ENCODE measurements around the gene GNG12.

Gene GNG12

DNA sequence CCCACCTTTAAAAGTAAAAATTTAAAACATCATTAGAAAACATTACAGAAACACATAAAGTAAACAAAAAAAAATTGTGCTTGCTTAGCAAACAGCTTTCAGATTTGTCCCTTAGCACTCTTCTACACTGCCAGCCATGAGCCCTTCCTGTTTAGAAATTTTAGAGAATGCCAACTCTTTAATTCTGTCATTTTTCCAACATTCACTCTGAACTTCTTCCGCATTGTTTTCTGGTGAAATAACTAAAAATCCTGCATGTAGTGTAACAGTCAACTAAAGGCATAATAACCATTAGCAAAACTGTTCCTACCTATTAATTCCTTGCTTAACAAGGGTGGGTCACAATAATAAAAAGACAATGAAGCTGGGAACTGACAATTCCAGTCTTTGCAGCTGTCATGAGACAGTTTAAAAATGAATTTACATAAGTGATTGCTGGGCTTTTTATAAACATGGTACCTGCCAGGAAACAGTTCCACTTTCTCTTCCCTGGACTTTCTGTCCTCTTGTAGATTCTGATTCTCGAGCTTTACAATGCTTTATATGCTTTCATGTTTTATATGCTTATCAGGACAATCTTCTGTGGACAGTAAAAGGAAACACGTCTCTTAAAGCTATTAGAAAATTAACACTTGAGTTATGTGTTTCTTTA is 19.0 kb downstream of the GNG12 start:
- peak; percentile 35 for DNase-seq (ENCODE audit: low read depth)
- H3K27me3 ChIP-seq (replicated peaks; ENCODE audit: control insufficient read depth, insufficient read depth, low read length) = no peaks in the 10 kb centered on the region
- peak overlapping the region; percentile 23 for H3K9ac ChIP-seq (ENCODE audit: low read length)
- H3K4me3 ChIP-seq (ENCODE audit: low read length) = peak overlapping the region; percentile 64
- no peaks in the 10 kb centered on the region for H3K9me3 ChIP-seq (ENCODE audit: control insufficient read depth, low read length)
- H3K4me1 ChIP-seq (ENCODE audit: control insufficient read depth, insufficient read depth, low read length) = peaks cover 70% of the 10 kb centered on the region
- peaks cover 7% of the 10 kb centered on the region for H3K36me3 ChIP-seq (ENCODE audit: control insufficient read depth, insufficient read depth, low read length, severe bottlenecking)

DNA sequence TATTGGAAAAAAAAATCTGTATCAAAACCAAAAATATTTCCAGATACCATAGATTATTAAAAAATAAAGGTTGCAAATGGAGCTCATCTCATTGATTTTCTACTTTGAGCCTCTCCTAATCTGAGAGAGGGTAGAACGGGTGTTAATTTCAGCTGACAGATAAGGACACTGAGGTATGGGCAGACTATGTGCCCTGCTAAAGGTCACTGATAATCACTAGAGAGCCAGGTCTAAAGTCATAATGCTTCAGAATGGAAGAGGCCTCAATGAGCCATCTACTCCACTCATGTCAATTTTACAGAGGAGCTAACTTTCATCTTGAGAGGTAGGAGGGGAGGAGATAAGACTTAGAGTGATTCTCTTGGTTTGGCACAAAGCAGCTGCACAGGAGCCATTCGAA is 21.0 kb downstream of the GNG12 start:
- H3K9me3 ChIP-seq (ENCODE audit: control insufficient read depth, low read length) = no peaks in the 10 kb centered on the region
- no peak for DNase-seq (ENCODE audit: low read depth)
- peaks cover 7% of the 10 kb centered on the region for H3K36me3 ChIP-seq (ENCODE audit: control insufficient read depth, insufficient read depth, low read length, severe bottlenecking)
- H3K4me3 ChIP-seq (ENCODE audit: low read length) = no peak overlapping the region
- H3K4me1 ChIP-seq (ENCODE audit: control insufficient read depth, insufficient read depth, low read length) = peaks cover 49% of the 10 kb centered on the region
- H3K27me3 ChIP-seq (replicated peaks; ENCODE audit: control insufficient read depth, insufficient read depth, low read length) = no peaks in the 10 kb centered on the region
- no peak overlapping the region for H3K9ac ChIP-seq (ENCODE audit: low read length)

DNA sequence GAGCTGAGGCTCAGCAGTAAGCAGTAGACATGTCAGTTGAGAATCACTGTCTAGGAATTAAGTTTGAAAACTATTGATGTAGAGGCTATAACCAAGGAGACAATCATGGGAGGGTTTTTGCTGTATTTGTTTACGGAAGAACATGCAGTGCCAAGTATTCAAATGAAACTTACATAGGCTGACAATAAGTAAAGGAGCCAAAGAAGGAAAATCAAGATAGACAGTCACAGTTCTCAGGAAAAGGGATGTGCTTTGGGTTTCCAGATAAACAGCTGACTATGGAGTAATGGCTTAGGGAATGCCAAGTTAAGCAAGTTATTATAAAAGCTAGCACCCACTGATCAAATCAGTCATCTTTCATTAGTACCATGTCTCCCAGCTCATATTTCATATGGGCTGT is 21.5 kb downstream of the GNG12 start:
- H3K4me1 ChIP-seq (ENCODE audit: control insufficient read depth, insufficient read depth, low read length) = peaks cover 46% of the 10 kb centered on the region
- no peaks in the 10 kb centered on the region for H3K9me3 ChIP-seq (ENCODE audit: control insufficient read depth, low read length)
- H3K4me3 ChIP-seq (ENCODE audit: low read length) = no peak overlapping the region
- H3K27me3 ChIP-seq (replicated peaks; ENCODE audit: control insufficient read depth, insufficient read depth, low read length) = no peaks in the 10 kb centered on the region
- DNase-seq (ENCODE audit: low read depth) = no peak
- peaks cover 7% of the 10 kb centered on the region for H3K36me3 ChIP-seq (ENCODE audit: control insufficient read depth, insufficient read depth, low read length, severe bottlenecking)
- H3K9ac ChIP-seq (ENCODE audit: low read length) = no peak overlapping the region

DNA sequence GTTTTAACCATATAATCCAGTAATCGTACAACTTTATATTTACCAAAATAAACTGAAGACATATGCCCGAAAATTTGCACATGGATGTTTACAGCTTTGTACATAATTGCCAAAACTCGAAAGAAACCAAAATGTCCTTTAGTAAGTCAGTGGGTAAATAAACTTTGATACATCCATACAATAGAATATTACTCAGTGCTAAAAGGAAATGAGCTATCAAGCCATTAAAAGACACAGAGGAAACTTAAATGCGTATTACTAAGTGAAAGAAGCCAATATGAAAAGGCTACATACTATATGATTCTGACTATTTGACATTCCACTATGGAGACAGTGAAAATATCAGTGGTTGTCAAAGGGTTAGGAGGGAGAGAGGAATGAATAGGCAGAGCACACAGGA is 23.4 kb downstream of the GNG12 start:
- Histone ChIP-seq H3K36me3 (ENCODE audit: control insufficient read depth, insufficient read depth, low read length, severe bottlenecking) (no peaks in the 10 kb centered on the region), H3K9ac (ENCODE audit: low read length) (no peak overlapping the region), H3K9me3 (ENCODE audit: control insufficient read depth, low read length) (no peaks in the 10 kb centered on the region), H3K4me3 (ENCODE audit: low read length) (no peak overlapping the region), H3K4me1 (ENCODE audit: control insufficient read depth, insufficient read depth, low read length) (peaks cover 45% of the 10 kb centered on the region), H3K27me3 (replicated peaks; ENCODE audit: control insufficient read depth, insufficient read depth, low read length) (no peaks in the 10 kb centered on the region)
- no peak for DNase-seq (ENCODE audit: low read depth)

DNA sequence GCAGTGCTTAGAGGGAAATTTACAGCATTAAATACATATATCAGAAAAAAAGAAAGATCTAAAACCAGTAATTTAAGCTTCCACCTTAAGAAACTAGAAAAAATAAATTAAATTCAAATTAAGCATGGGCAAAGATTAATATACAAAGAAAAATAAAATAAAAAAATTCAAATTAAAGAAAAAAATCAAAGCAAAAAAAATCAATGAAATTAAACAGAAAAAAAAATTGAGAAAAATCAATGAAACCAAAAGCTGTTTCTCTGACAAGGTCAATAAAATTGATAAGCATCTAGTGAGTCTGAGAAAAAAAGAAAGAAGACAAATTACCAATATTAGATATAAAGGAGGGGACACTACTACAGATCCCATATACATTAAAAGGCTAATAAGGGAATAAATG is 26.0 kb downstream of the GNG12 start:
- Histone ChIP-seq H3K27me3 (replicated peaks; ENCODE audit: control insufficient read depth, insufficient read depth, low read length) (no peaks in the 10 kb centered on the region), H3K4me3 (ENCODE audit: low read length) (no peak overlapping the region), H3K9me3 (ENCODE audit: control insufficient read depth, low read length) (no peaks in the 10 kb centered on the region), H3K4me1 (ENCODE audit: control insufficient read depth, insufficient read depth, low read length) (peaks cover 45% of the 10 kb centered on the region), H3K9ac (ENCODE audit: low read length) (no peak overlapping the region), H3K36me3 (ENCODE audit: control insufficient read depth, insufficient read depth, low read length, severe bottlenecking) (no peaks in the 10 kb centered on the region)
- no peak for DNase-seq (ENCODE audit: low read depth)

DNA sequence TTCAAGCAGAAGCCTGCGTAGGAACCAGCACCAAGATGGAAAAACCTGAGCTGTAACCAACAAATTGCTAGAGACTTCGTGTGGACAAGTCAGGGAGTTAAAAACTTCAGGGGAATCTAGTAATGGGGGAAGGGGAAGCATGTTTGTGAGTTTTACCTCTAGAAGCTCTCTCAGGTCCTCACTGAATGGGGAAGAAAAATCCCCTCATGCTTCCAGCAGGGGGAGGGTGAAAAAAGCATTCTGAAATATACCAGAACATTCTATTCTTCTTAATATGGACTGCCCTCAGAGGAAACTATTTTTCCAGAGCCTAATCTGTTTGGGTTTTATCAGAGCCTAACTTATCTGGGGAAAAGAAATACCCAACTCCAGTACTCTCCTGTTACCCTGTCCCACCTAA is 28.6 kb downstream of the GNG12 start:
- Histone ChIP-seq H3K4me1 (ENCODE audit: control insufficient read depth, insufficient read depth, low read length) (peaks cover 45% of the 10 kb centered on the region), H3K9me3 (ENCODE audit: control insufficient read depth, low read length) (no peaks in the 10 kb centered on the region), H3K4me3 (ENCODE audit: low read length) (peak overlapping the region; percentile 48), H3K9ac (ENCODE audit: low read length) (no peak overlapping the region), H3K36me3 (ENCODE audit: control insufficient read depth, insufficient read depth, low read length, severe bottlenecking) (peaks cover 6% of the 10 kb centered on the region), H3K27me3 (replicated peaks; ENCODE audit: control insufficient read depth, insufficient read depth, low read length) (no peaks in the 10 kb centered on the region)
- DNase-seq (ENCODE audit: low read depth) = no peak

DNA sequence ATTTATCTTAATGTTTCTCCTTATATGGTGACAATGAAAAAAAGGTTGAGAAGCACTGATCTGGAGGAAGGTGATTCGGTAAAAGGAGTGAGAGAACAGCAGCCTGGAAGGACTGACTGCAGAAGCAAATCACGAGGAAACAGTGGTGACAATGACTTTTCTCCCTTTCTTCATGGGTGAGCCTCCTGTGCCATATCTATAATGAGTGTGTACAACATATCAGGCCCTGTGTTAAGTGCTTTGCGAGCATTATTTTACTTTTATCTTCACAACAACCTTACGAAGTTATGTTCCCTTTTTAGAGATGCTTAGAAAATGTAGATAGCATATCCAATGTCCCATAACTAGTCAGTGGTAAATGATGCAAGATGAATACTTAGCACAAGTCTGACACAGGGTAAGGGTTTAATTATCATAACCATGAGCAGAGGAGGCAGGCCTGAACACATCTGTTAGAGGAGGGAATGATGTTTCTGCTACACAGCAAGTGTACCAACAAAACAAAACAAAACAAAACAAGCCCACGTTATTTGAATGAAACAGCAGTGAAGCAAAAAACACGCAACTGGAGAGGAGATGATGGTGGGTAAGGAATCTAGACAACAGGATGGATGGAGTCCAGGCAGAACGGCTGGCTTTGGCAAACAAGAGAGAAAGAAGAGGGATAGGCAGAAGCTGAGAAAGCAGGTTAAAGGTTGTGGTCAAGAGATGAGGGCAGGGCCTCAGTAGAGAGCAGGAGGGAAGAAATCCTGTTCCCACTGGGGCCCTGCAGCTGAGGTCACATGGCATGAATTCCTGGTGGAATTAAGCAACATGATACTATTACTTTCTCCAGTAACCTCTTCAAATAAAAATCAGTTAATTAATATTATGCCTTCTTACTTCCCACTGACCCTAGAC is 29.6 kb downstream of the GNG12 start:
- Histone ChIP-seq H3K27me3 (replicated peaks; ENCODE audit: control insufficient read depth, insufficient read depth, low read length) (no peaks in the 10 kb centered on the region), H3K4me3 (ENCODE audit: low read length) (peak overlapping the region; percentile 48), H3K9me3 (ENCODE audit: control insufficient read depth, low read length) (no peaks in the 10 kb centered on the region), H3K9ac (ENCODE audit: low read length) (peak overlapping the region; percentile 24), H3K4me1 (ENCODE audit: control insufficient read depth, insufficient read depth, low read length) (peaks cover 45% of the 10 kb centered on the region), H3K36me3 (ENCODE audit: control insufficient read depth, insufficient read depth, low read length, severe bottlenecking) (peaks cover 6% of the 10 kb centered on the region)
- DNase-seq (ENCODE audit: low read depth) = peak; percentile 58

DNA sequence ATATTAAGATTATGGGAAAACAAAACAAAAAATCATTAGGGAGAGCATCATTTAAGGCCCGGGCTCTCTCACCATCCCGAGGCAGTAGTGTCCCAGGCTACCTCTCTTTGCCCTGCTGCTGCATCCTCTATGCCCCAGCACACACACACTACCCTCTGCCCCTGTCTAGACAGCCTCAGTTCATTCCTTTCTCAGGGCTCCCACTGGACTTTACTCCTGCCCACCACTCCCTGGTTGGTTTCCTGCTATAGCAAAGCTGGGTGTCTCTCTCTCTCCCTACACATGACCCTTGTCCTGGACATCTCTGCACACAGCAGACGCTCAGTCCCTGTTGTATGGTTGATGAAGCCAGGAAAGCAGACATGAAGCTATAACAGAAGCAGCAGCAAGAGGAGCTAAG is 30.7 kb downstream of the GNG12 start:
- Histone ChIP-seq H3K9ac (ENCODE audit: low read length) (peak overlapping the region; percentile 29), H3K4me1 (ENCODE audit: control insufficient read depth, insufficient read depth, low read length) (peaks cover 45% of the 10 kb centered on the region), H3K36me3 (ENCODE audit: control insufficient read depth, insufficient read depth, low read length, severe bottlenecking) (peaks cover 9% of the 10 kb centered on the region), H3K4me3 (ENCODE audit: low read length) (no peak overlapping the region), H3K9me3 (ENCODE audit: control insufficient read depth, low read length) (no peaks in the 10 kb centered on the region), H3K27me3 (replicated peaks; ENCODE audit: control insufficient read depth, insufficient read depth, low read length) (no peaks in the 10 kb centered on the region)
- DNase-seq (ENCODE audit: low read depth) = no peak

DNA sequence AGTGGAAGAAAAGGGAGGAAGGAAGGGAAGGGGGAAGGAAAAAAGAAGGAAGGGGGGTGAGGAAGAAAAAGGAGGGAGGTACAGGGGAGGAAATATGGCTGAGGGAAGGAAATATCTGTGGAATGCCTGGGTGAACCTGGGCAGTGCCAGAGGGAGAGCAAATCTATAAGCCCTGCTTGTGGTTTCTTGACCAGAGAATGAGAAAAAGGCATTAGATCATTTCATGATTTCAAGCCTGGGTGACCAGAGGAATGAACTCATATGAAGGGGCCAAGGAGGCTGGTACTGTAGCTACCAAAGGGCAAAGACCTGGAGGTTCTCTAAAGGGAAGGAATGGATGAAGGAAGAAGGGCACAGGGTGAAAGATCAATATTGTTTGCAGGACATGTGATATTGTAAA is 31.4 kb downstream of the GNG12 start:
- Histone ChIP-seq H3K4me3 (ENCODE audit: low read length) (no peak overlapping the region), H3K36me3 (ENCODE audit: control insufficient read depth, insufficient read depth, low read length, severe bottlenecking) (peaks cover 9% of the 10 kb centered on the region), H3K9ac (ENCODE audit: low read length) (no peak overlapping the region), H3K27me3 (replicated peaks; ENCODE audit: control insufficient read depth, insufficient read depth, low read length) (no peaks in the 10 kb centered on the region), H3K4me1 (ENCODE audit: control insufficient read depth, insufficient read depth, low read length) (peaks cover 45% of the 10 kb centered on the region), H3K9me3 (ENCODE audit: control insufficient read depth, low read length) (no peaks in the 10 kb centered on the region)
- DNase-seq (ENCODE audit: low read depth) = peak; percentile 50

DNA sequence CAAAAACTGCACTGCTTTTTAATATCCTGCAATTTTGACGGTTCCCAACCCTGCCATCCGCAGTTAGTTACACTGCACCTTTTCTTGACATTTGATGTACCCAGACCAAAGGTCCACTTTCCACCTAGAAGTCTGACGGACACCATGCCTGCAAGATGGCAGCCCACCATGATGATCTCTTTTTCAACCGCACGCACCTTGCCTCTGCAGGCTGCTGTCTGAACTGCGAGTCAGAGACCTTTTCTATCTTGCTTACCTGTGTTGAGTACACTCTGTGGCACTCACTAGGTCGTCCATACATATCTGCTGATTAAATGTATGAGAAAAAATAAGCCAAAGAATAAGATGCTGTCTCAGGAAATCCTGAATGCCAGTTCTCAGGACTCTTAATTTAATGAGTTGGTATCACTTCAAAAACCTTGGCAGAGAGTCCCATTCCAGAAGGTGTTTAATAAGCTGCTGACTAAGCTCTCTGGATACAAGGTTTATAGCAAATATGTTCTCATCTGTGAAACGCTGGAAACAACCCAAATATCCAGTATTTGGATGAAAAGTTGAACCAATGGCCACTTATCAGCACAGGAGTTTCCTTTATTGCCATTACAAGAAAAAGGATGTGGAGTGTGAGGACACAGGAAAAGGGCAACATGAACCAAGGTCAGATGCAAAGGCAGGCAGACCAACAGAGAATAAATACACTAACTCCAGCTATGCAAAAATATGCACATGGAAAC is 37.9 kb downstream of the GNG12 start:
- Histone ChIP-seq H3K4me3 (ENCODE audit: low read length) (no peak overlapping the region), H3K9me3 (ENCODE audit: control insufficient read depth, low read length) (no peaks in the 10 kb centered on the region), H3K9ac (ENCODE audit: low read length) (no peak overlapping the region), H3K36me3 (ENCODE audit: control insufficient read depth, insufficient read depth, low read length, severe bottlenecking) (peaks cover 3% of the 10 kb centered on the region), H3K27me3 (replicated peaks; ENCODE audit: control insufficient read depth, insufficient read depth, low read length) (no peaks in the 10 kb centered on the region), H3K4me1 (ENCODE audit: control insufficient read depth, insufficient read depth, low read length) (peaks cover 55% of the 10 kb centered on the region)
- DNase-seq (ENCODE audit: low read depth) = no peak

DNA sequence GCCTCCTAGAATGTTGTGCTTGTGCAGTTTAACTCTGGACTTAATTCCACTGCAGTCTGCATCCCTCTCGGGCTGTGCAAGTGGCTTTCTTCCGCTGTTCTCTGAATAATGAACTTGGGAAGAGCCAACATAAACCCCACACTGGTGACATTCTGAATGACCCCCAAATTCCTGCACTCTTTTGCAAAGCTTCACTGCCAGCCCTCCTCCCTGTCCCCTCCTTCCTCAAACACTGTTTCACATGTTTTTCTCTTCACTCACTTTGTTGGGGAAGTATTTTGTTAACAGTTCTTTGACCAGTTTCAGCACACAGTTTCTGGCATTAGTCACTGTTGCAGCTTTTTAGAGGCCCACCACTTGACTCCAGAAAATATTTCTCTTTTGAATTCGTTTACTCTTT is 39.7 kb downstream of the GNG12 start:
- peaks cover 59% of the 10 kb centered on the region for H3K4me1 ChIP-seq (ENCODE audit: control insufficient read depth, insufficient read depth, low read length)
- H3K4me3 ChIP-seq (ENCODE audit: low read length) = peak overlapping the region; percentile 62
- peak overlapping the region; percentile 83 for H3K9ac ChIP-seq (ENCODE audit: low read length)
- no peaks in the 10 kb centered on the region for H3K9me3 ChIP-seq (ENCODE audit: control insufficient read depth, low read length)
- DNase-seq (ENCODE audit: low read depth) = peak; percentile 56
- H3K27me3 ChIP-seq (replicated peaks; ENCODE audit: control insufficient read depth, insufficient read depth, low read length) = no peaks in the 10 kb centered on the region
- H3K36me3 ChIP-seq (ENCODE audit: control insufficient read depth, insufficient read depth, low read length, severe bottlenecking) = peaks cover 3% of the 10 kb centered on the region
